ENCODE measurements around the gene STIM2. TPM values are rescaled to one million over a fixed set of nuclear protein-coding genes. Genes with fewer than 3 reads are reported as not detected.

STIM2 gene
- total RNA-seq, 4 donors from 2014 or later: 3.9 to 7.6 (median 4.9) TPM

DNA sequence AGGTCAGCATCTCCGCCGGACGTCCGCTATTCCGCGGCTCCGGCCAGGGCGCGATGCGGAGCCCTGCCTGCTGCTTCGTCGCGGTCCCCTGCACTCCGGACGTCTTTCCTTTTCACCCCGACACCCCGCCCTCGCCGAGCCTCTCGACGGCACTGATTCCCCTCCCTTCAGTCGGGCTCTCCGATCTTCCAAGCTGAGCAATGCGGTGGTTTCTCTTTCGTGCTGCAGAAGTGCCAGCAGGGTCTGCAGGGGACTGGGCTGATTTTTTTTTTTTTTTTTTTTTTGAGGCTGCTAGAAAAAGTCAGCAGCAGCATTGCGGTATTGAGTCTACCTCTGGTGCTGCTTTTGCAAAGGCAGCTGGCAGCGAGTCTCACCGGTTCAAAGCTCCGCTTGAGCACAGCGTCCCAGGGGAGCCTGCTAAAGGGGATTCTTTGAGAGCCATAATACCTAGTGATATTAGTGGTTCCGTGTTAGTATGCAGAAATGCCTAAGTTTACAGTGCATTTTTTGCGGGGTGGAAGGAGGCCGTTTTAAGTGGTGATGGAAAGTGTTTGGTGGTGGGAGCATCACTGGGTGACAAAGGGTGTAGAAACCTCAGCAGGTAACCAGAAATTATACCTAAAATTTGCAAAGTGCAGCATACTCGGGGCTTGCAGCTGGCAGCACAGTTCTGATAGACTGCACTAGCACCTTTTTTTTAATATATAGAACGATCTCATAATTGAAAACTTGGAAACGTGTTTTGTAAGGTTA is 969 bp downstream of the STIM2 start:
- TF ChIP-seq, protein P1, sequence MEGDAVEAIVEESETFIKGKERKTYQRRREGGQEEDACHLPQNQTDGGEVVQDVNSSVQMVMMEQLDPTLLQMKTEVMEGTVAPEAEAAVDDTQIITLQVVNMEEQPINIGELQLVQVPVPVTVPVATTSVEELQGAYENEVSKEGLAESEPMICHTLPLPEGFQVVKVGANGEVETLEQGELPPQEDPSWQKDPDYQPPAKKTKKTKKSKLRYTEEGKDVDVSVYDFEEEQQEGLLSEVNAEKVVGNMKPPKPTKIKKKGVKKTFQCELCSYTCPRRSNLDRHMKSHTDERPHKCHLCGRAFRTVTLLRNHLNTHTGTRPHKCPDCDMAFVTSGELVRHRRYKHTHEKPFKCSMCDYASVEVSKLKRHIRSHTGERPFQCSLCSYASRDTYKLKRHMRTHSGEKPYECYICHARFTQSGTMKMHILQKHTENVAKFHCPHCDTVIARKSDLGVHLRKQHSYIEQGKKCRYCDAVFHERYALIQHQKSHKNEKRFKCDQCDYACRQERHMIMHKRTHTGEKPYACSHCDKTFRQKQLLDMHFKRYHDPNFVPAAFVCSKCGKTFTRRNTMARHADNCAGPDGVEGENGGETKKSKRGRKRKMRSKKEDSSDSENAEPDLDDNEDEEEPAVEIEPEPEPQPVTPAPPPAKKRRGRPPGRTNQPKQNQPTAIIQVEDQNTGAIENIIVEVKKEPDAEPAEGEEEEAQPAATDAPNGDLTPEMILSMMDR (IDR thresholded peaks at IDR 0.05 in 4 of 5, conservative IDR thresholded peaks at IDR 0.05 in 1 of 5): no peak
- no peak for TF ChIP-seq POLR2A (IDR thresholded peaks at IDR 0.05)
- H3K36me3 ChIP-seq: no peaks in the 10 kb centered on the region
- H3K27me3 ChIP-seq: no peaks in the 10 kb centered on the region
- peaks cover 47 to 56% of the 10 kb centered on the region in 2 donors for H3K4me1 ChIP-seq
- ATAC-seq (peak; percentile 22 to 30), DNase-seq (peak; percentile 18 to 40)
- in situ Hi-C loops (cut with MboI; ENCODE audit: low sequenced_read_pairs in 4 of 4) (loop anchor here in 3 of 4 donors (25.0 kb wide), 3 partner anchors 274 to 949 kb away; partner anchors contain the start of genes SMIM20 (in 3 of the 3), RBPJ (in 2 of the 3) and TBC1D19 (in 2 of the 3)), intact Hi-C loops (cut with DNase I; ENCODE audit: low total_unique reads) (loop anchor here (2.0 to 5.0 kb wide), 3 partner anchors 109 to 947 kb away; partner anchors contain the start of gene SMIM20)
- H3K9me3 ChIP-seq: no peaks in the 10 kb centered on the region
- H3K4me3 ChIP-seq: peak overlapping the region; percentile 76 to 84 (median 78)
- peak overlapping the region; percentile 78 to 90 (median 86) for H3K27ac ChIP-seq

DNA sequence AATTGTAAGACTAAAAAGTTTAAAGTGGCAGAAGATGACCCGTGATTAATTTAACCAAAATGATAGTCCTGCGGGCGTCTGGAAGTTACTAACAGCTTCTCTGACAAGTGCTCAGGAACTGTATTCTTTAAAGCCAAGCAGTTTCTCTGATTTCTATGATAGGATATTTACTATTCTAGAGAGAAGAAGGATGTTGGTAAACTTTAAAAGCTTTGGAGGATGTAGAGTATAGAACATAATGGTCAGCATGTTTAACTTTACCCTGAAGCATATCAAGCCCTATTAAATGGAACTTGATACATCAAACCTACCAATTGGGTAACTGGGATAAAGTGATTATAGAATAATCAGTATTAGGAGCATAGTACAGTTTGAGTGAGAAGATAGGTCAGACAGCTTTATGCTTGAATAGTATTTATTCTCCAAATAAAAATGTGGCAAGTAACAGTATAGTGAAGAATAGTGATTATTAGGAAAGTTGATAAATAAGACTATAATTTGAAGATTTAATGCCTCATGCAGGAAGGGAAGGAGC is 1.8 kb downstream of the STIM2 start:
- Histone ChIP-seq H3K4me3 (peak overlapping the region; percentile 76 to 84 (median 78)), H3K4me1 (peaks cover 48 to 56% of the 10 kb centered on the region in 2 donors), H3K27ac (peak overlapping the region; percentile 78 to 90 (median 86)), H3K36me3 (no peaks in the 10 kb centered on the region), H3K9me3 (no peaks in the 10 kb centered on the region), H3K27me3 (no peaks in the 10 kb centered on the region)
- in situ Hi-C loops (cut with MboI; ENCODE audit: low sequenced_read_pairs in 4 of 4) (loop anchor here in 3 of 4 donors (25.0 kb wide), 3 partner anchors 275 to 950 kb away; partner anchors contain the start of genes SMIM20 (in 3 of the 3), RBPJ (in 2 of the 3) and TBC1D19 (in 2 of the 3)), intact Hi-C loops (cut with DNase I; ENCODE audit: low total_unique reads) (loop anchor here (5.0 kb wide), 1 partner anchor 140 kb away; no protein-coding TSS in a partner anchor)
- ATAC-seq: no peak
- no peak for DNase-seq
- TF ChIP-seq, protein P1 (IDR thresholded peaks at IDR 0.05 in 4 of 5, conservative IDR thresholded peaks at IDR 0.05 in 1 of 5): no peak
- TF ChIP-seq POLR2A (IDR thresholded peaks at IDR 0.05): no peak

DNA sequence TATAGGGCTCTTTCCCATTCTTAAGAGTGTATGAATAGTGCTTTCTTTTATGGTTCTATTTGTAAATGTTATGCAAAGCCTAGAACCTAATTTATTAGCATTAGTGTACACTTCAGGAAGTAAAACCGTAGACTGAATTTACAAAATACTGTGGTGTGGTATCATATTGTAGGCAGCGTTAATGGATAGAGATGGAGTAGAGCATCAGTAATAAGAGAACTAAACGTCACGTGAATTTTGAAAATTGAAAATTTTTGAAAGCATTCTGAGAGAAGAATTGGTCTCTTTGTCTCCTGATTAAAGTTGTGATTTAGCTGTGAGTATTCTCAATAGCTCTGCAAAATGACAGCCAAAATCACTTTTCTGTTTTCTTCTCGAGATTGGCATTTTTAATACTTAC is 2.9 kb downstream of the STIM2 start:
- H3K27ac ChIP-seq: peak overlapping the region; percentile 3 to 90 (median 80)
- H3K4me1 ChIP-seq: peaks cover 49 to 55% of the 10 kb centered on the region in 2 donors
- intact Hi-C loops (cut with DNase I; ENCODE audit: low total_unique reads) (loop anchor here (5.0 kb wide), 1 partner anchor 139 kb away; no protein-coding TSS in a partner anchor), in situ Hi-C loops (cut with MboI; ENCODE audit: low sequenced_read_pairs in 4 of 4) (loop anchor here in 3 of 4 donors (25.0 kb wide), 3 partner anchors 276 to 951 kb away; partner anchors contain the start of genes SMIM20 (in 3 of the 3), RBPJ (in 2 of the 3) and TBC1D19 (in 2 of the 3))
- H3K4me3 ChIP-seq: no peak overlapping the region
- no peaks in the 10 kb centered on the region for H3K36me3 ChIP-seq
- H3K27me3 ChIP-seq: no peaks in the 10 kb centered on the region
- TF ChIP-seq POLR2A (IDR thresholded peaks at IDR 0.05): no peak
- TF ChIP-seq, protein P1 (IDR thresholded peaks at IDR 0.05 in 4 of 5, conservative IDR thresholded peaks at IDR 0.05 in 1 of 5): no peak
- ATAC-seq (no peak), DNase-seq (no peak)
- no peaks in the 10 kb centered on the region for H3K9me3 ChIP-seq

DNA sequence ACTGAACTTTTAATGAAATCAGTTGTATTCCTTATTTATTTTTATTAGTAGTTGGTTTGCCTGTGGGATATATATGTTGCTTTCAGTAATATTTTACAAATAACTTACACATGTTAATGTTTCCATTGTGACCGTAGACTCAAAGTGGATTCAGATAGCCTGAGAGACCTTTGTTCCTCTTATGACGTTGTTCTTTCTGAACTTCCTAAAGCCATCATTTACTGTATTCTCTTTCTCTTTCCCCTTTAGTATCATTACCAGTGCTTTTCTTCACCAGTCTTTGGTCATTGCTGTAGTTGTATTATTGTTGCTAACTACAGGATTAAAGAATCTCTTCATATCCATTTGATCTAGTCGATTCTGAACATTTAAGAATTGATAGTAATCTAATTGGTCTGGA is 4.3 kb downstream of the STIM2 start:
- in situ Hi-C loops (cut with MboI; ENCODE audit: low sequenced_read_pairs in 4 of 4) (loop anchor here in 3 of 4 donors (25.0 kb wide), 3 partner anchors 278 to 953 kb away; partner anchors contain the start of genes SMIM20 (in 3 of the 3), RBPJ (in 2 of the 3) and TBC1D19 (in 2 of the 3)), intact Hi-C loops (cut with DNase I; ENCODE audit: low total_unique reads) (loop anchor here (5.0 kb wide), 1 partner anchor 137 kb away; no protein-coding TSS in a partner anchor)
- ATAC-seq (no peak), DNase-seq (no peak)
- peaks cover 35 to 41% of the 10 kb centered on the region in 2 donors for H3K4me1 ChIP-seq
- TF ChIP-seq, protein P1 (IDR thresholded peaks at IDR 0.05 in 4 of 5, conservative IDR thresholded peaks at IDR 0.05 in 1 of 5): no peak
- no peak for TF ChIP-seq POLR2A (IDR thresholded peaks at IDR 0.05)
- H3K36me3 ChIP-seq: no peaks in the 10 kb centered on the region
- no peaks in the 10 kb centered on the region for H3K27me3 ChIP-seq
- no peaks in the 10 kb centered on the region for H3K9me3 ChIP-seq
- H3K27ac ChIP-seq: peak overlapping the region in 3 of 4 donors; percentile 4 to 78 (median 22)
- no peak overlapping the region for H3K4me3 ChIP-seq

Data from gastrocnemius medialis (tissue), 4 donors.